GM19043 (cell line): ENCODE data around the gene KRTAP10-11.
"Not testable (repeated sequence)": the region's sequence is repeated elsewhere in the genome, so short reads cannot be mapped to it uniquely, and the experiment has no call there.

ENCODE experiments used
- ATAC-seq: cut with Tn5 transposase; IDR thresholded peaks from one replicate; pipeline ENCODE4 v1.9.1; 2021; ENCODE audit warnings: low read depth; ENCODE audit not compliant: unreplicated experiment

The KRTAP10-11 gene, protein sequence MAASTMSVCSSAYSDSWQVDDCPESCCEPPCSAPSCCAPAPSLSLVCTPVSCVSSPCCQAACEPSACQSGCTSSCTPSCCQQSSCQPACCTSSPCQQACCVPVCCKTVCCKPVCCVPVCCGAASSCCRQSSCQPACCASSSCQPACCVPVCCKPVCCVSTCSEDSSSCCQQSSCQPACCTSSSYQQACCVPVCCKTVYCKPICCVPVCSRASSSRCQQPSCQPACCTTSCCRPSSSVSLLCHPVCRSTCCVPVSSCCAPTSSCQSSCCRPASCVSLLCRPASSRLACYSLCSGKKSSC

DNA sequence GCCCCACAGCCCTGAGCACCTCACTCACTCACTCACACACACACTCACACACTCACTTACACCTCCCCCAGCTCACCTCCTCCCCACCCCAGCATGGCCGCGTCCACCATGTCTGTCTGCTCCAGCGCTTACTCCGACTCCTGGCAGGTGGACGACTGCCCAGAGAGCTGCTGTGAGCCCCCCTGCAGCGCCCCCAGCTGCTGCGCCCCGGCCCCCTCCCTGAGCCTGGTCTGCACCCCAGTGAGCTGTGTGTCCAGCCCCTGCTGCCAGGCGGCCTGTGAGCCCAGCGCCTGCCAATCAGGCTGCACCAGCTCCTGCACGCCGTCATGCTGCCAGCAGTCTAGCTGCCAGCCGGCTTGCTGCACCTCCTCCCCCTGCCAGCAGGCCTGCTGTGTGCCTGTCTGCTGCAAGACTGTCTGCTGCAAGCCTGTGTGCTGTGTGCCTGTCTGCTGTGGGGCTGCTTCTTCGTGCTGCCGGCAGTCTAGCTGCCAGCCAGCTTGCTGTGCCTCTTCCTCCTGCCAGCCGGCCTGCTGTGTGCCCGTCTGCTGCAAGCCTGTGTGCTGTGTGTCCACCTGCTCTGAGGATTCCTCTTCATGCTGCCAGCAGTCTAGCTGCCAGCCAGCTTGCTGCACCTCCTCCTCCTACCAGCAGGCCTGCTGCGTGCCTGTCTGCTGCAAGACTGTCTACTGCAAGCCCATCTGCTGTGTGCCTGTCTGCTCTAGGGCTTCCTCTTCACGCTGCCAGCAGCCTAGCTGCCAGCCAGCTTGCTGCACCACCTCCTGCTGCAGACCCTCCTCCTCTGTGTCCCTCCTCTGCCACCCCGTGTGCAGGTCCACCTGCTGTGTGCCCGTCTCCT, at the start of gene KRTAP10-11:
TSS of gene KRTAP10-11 (plus strand) at position 49 of the 856 bp plus-strand sequence. CDS start at position 94, 45 bp downstream.
- not testable (repeated sequence) for ATAC-seq

DNA sequence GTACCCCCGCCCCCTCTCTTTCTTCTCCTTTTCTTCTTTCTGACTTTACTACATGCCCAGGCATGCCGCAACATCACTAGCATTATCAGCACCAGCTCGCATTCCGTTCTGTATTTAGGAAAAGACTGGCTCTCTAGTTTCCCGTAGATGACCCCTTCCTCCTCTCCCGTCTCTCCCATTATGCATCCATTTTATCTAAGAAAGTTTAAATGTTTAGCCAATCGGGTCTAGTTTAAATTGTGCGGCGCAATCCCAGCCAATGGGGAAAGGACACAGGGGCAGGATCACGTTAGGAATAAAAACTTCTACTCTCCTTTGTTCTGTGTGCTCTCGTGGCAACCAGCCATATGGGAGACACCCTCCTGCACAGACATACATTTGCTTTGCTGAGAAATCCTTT, 48.2 kb upstream of the KRTAP10-11 start:
- ATAC-seq: no peak

DNA sequence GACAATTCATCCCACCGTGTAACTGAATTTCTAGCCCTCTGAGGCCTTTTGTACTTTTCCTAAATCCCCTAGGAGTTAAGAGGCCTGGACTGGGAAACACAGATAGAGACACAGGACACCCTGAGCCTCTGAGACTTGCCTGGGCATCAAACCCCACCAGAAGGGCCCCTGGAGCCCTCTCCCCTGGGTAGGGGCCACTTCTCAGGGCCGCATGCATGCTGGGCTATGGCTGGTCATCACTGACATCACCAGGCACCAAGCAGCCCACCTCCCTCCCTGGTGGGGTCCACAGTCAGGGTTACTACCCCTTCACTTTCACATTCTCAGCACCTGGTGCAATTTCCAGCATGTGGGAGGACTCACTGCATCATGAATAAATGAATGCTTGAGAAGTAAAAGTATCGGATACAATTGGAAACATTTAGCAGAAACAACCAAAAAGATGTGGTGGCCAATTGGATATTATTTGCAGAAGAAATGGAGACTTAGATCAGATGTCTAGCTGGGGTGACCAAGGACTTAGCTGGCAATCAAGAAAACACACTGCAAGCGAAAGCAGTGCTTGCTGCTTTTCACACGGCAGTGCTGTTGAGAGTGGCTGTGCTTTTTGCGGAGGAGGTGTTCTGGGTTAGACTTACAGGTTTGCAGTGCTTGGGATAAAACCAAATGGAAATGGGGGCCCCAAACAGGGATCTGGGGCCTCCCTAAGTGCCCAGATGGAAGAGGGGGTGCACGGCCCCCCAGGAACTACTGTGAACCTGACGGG, 46.8 kb upstream of the KRTAP10-11 start:
- no peak for ATAC-seq

DNA sequence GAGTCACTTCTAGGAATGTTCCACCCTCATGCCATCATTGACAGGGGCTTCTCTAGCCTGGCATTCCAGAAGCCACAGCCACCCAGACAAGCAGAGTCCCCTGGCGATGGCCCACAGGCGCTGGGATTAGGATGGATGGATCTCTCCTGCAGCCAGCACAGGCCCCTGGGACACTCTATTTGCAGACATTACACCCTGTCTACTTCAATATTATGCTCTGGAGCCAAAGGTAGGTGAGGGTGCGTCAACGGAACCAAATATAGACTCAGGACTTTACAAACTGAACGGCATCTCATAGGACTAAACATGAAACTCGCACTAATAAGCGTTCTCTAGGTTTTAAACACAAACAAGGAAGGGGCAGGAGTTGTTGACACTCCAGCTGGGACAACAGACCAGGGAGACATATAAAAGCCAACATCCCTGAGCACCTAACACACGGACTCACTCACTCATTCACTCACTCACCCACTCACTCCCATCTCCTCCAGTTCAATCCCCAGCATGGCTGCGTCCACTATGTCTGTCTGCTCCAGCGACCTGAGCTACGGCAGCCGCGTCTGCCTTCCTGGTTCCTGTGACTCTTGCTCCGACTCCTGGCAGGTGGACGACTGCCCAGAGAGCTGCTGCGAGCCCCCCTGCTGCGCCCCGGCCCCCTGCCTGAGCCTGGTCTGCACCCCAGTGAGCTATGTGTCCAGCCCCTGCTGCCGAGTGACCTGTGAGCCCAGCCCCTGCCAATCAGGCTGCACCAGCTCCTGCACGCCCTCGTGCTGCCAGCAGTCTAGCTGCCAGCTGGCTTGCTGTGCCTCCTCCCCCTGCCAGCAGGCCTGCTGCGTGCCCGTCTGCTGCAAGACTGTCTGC, 45.9 kb upstream of the KRTAP10-11 start, which contains the start of gene KRTAP10-7:
TSS of gene KRTAP10-7 (plus strand) at position 480 of the 861 bp plus-strand sequence. CDS start at position 505, 25 bp downstream.
- ATAC-seq: not testable (repeated sequence)

DNA sequence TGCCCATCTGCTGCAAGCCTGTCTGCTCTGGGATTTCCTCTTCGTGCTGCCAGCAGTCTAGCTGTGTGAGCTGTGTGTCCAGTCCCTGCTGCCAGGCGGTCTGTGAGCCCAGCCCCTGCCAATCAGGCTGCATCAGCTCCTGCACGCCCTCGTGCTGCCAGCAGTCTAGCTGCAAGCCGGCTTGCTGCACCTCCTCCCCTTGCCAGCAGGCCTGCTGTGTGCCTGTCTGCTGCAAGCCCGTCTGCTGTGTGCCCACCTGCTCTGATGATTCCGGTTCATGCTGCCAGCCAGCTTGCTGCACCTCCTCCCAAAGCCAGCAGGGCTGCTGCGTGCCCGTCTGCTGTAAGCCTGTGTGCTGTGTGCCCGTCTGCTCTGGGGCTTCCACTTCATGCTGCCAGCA, 45.1 kb upstream of the KRTAP10-11 start:
- ATAC-seq: not testable (repeated sequence)

DNA sequence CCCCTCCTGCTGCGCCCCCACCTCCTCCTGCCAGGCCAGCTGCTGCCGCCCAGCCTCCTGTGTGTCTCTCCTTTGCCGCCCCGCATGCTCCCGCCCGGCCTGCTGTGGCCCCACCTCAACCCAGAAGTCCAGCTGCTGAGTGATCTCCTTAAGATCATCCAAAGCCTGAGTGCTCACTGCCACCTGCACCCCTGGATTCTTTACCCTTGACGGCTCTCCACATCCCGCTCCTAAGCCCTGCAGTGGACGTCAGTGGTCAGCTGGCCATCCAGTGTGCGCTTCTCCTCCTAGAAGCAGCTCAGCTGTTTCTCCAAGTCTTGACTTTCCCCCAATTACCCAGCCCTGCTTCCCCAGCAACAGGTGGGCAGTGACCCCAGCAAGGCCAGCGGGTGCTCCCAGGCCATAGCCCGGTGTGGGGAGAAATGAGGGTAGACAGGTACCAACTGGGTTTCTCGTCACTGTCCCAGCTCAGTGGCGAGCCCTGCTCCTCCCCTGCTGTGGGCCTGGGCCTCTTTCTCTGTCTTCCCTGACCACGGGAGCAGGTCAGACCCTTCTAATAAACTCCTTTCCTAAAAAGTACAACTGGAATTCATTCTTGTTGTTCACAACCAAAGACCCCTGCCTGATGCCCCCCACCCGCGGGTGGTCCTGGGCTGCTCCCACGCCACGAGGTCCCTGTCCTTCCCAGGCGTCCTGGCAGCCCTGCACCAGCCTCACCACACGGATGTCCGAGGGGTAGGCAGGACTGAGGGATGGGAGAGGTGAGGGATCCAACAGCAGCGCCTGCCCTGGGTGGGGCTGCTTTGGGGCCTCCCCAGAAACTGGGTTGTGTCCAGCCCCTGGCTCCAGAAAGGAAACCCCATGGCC, 44.4 kb upstream of the KRTAP10-11 start:
- no peak for ATAC-seq

DNA sequence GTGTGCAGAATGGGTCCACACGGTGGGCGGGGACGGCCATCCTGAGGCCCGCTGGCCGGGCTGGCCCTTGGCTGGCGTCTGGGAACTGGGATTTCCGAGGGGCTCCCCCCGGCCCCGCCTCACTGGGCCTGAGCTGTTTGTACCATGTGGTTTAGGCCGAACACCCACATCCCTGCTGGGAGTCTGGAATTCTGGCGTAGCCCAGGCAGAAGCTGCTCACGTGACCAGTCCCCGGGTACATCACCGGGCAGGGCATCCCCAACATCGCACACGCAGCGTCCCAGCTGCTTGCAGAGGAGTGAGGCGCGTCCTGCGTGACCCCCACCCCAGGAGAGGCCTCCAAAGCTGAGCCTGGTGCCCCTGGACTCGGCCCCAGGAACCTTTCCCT, 43.8 kb upstream of the KRTAP10-11 start:
- no peak for ATAC-seq

DNA sequence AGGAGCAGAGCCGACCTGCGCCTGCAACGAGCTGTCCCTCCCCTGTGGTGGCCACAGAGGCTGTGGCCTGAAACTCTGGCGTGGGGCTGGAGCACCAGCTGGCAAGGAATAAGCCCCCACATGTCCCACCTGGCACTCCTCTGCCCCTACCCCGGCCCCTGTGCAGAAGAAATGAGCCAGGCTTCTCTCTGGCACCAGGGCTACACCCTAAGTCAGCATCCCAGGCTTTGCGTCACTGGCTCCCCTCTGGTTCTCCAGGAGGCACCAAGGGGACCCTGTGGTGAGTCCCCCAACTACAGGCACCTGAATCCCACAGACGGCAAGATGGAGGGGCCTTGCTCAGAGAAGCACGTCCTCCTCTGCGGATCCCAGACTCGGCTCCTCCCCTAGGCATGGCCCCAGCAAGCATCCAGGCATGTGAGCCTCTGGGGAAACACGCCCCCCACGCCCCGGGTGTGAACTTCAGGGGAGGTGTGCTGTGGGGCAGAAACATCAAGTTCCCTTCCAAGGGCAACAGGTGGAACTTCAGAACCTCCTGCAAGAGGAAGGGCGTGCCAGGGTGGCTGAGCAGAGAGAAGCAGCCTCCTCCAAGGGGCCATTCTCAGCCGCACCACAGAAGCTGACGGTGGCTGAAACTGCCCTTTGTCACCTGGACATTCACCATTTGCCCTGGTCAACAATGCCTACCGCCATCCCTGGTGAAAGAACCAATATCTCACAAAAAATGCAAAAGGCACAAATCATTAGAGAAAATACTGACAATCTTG, 42.9 kb upstream of the KRTAP10-11 start:
- ATAC-seq: no peak

DNA sequence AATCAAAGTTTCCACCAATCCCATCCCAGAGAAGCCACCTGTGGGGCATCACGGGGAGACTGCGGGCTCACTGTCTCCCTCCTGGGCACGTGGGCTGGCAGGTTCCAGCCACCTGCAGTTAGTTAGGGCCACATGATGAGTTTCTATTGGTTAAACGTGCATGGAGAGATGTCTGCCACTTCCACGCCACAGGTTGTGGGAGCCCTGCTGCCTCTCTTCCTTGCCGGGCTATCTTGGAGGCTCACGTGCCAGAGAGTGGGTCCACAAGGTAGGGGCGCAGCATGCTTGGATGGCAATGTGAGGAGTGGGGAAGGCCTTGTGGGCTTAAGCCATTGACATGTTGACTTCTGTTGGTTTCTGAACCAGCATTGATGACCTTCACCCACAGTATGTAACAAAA, 42.3 kb upstream of the KRTAP10-11 start:
- ATAC-seq: no peak

DNA sequence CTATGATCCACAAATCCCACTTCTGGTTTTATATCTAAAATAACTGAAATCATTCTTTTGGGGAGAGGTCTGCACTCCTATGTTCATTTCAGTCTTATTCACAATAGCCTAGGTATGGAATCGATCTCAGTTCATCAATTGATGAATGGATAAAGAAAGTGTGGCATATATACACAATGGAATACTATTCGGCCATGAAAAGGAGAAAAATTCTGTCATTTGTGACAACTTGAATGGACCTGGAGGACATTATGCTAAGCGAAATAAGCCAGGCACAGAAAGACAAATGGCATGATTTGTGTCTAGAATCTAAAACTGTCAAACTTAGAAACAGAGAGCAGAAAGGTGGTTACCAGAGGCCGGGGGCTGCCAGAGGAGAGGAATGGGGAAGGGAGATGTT, 39.7 kb upstream of the KRTAP10-11 start:
- no peak for ATAC-seq

DNA sequence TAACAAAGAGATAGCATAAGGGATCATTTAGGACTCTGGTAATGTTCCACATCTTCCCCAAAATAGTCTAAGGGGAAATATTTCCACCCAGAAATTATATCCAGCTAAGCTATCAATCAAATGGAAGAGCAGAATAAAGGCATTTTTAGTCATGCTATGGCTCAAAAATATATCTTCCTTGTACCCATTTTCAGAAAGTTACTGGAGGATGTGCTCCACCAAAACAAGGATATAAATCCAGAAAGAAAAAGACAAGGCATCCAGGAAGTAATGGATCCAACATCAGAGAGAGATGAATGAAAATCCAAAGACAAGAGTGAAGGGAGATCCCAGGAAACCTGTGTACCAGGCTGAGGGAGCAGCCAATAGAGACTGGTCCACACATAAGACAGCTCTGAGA, 37.0 kb upstream of the KRTAP10-11 start:
- ATAC-seq: no peak

DNA sequence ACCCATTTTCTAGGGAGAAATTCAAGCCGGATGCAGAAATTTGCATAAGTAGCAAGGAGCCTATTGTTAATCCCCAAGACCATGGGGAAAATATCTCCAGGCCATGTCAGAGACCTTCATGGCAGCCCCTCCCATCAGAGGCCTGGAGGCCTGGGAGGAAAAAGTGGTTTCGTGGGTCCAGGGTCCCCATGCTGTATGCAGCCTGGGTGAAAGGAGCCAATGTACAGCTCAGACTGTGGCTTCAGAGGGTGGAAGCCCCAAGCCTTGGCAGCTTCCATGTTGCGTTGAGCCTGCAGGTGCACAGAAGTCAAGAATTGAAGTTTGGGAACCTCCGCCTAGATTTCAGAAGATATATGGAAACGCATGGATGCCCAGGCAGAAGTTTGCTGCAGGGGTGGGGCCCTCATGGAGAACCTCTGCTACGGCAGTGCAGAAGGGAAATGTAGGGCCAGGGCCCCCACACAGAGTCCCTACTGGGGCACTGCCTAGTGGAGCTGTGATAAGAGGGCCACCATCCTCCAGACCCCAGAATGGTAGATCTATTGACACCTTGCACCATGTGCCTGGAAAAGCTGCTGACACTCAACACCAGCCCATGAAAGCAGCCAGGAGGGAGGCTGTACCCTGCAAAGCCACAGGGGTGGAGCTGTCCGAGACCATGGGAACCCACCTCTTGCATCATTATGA, 35.9 kb upstream of the KRTAP10-11 start:
- ATAC-seq: not testable (repeated sequence)

DNA sequence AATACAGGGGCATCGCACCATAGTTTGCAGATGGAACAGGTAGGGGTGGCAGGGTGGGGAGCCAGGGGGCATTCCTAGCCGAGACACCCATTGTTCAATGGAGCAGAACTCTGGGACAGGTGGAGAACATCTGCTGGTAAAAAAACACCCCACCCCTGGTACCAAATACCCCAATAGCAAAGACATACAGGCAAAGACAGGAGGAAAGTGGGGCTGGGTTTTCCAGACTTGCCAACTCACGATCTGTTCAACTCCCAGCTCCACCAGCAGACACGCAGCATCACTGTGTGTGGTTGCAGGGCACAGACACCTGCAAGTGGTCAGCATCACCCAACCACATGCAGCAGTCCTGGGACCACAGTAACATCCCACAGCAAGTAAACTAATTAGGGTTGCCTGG, 34.7 kb upstream of the KRTAP10-11 start:
- ATAC-seq: no peak

DNA sequence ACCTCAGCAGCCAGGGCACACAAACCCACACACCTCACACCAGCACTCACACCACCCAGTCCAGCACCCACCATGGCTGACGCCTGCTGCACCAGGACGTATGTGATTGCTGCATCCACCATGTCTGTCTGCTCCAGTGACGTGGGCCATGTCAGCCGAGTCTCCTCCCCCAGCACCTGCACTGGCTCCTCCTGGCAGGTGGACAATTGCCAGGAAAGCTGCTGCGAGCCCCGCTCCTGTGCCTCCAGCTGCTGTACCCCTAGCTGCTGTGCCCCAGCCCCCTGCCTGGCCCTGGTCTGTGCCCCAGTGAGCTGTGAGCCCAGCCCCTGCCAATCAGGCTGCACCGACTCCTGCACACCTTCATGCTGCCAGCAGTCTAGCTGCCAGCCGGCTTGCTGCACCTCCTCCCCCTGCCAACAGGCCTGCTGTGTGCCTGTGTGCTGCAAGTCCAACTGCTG, 34.2 kb upstream of the KRTAP10-11 start, which contains the start of gene KRTAP10-8:
TSS of gene KRTAP10-8 (plus strand) at position 51 of the 458 bp plus-strand sequence. CDS start at position 73, 22 bp downstream.
- ATAC-seq: no peak

DNA sequence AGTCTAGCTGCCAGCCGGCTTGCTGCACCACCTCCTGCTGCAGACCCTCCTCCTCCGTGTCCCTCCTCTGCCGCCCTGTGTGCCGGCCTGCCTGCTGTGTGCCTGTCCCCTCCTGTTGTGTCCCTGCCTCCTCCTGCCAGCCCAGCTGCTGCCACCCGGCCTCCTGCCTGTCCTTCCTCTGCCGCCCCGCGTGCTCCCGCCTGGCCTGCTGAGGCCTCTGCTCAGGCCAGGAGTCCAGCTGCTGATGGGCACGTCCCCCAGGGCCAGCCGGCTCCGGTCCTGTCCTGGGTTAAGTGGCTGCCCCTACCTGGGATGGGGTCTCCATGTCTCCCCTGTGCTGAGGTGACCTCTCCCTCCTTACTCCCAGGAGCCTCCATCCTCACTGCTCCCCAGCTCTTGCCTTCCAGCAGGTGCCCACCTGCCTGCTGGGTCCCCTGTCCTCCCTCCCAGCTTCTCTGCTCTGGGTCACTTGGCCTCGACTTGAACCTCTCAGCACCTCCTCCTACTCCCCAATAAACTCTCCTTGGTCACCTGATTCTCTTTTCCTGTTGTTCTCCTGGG, 33.5 kb upstream of the KRTAP10-11 start:
- no peak for ATAC-seq

DNA sequence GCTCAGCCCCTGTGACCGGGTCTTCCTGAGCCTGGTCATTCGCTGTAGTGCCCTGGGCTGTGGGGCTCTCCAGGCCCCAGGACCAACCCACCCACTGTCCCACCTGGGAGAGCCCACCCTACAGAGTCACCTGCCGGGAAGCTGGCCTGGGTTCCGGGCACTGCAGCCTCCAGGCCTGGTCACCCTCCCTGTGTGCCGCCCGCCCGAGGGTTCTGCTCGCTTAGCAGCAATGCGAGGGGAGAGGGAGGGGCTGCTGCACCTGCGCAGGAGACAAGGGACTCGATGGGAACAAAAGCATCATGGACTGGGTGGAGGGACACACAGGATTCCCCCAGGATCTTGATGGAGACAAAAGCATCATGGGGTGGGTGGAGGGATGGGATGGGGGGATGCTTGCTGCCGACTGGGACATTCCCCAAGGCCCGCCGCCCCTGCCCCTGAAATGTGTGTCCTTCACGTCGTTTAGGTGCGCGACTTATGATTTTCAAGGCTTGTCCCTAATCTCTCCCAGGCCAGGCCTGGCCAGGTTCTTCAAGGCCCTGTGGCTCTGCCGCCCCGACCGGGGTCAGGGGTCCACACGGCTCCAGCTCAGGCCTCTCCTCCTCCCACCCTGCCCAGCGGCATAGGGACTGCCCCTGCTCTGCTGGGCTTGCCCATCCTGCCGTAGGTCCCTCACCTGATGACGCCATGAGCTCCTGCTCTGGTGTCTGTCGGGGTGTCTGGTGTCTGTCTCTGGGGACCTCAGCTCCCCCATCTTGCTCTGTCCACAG, 32.6 kb upstream of the KRTAP10-11 start:
- no peak for ATAC-seq
